ACHN (cell line): Measurements from ENCODE around the gene C2orf66.
A peak's percentile ranks its signal among the peaks of the same experiment; 100 is the strongest.

ENCODE experiments used
- DNase-seq: peaks from one replicate; pipeline ENCODE4 v3.0.0-alpha.2; 2015
- in situ Hi-C: cut with HindIII; loops from 2 replicates; pipeline ENCODE4 v1.10.0; 2017; ENCODE audit warnings: low sequenced_read_pairs, low pct_ligation_motif_present, low pct_unique_long_range_greater_than_20kb

Gene C2orf66

GRCh38 chr2:196792865-196793264 is 16.3 kb downstream of the C2orf66 start:
- DNase-seq, result no peak
- in situ Hi-C loops, result no loop called here

DNA sequence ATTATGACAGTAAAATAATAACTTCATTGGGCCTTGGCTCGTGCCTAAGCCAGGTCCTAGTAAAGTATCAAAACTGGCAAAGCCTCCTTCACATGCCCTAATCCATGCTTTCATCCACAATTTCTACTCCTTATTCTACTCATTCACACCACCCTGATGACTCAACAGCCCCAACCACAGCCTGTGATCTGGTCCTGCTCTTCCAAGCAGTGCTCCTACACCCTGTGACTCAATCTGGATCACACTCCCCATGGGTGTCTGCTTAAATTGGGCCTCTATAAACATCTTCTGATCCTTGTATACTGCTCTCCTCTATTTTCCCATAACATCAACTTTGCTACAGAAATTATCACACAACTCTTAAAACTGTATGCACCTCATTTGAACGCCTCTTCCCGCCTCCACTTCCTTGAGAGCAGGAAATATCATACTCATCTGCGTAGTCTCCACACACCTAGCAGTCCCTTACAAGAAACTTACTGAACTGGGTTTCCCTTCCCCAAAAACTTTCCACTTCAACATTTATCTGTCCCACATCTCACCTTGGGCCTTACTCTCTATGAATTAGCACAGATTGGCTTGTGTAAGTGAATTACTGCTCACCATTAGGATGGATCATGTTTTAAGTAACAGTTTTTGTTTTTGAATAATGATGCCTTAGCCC is 25.6 kb downstream of the C2orf66 start:
- in situ Hi-C loops, result no loop called here
- peak; percentile 55 for DNase-seq

DNA sequence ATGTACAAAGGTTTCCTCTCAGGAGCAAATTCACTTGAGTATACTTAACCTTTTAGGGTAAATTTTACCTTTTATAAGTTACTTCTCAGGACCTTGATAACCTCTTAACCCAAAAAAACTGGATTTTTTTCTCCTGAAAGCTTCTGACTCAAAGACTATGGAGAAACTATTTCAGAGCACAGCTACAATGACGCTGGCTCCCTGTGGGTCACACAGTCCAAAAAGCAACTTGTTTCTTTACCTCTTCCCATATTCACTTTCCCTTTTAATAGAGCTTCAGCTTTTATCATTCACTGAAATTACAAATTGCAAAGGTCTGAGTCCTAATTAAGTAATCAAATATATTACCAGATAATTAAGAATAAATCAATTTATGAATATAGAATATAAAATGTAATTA is 42.1 kb downstream of the C2orf66 start:
- in situ Hi-C loops, result no loop called here
- DNase-seq, result no peak

DNA sequence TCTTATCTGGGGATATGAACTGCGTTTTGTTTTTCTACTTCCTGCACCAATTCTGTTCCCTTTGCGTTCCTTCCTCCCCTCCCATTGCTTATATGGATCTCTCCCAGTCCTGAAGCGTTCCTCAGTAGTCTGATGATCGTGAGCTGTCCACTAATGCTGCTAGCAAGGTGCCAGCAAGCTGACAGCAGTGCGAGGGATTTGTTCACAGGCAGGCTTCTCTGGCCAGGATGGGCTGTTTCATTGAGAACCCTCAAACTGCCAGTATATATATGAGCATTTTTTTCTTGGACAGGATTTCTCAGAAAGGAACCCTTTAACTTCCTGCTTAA is 49.8 kb downstream of the C2orf66 start:
- in situ Hi-C loops, result no loop called here

GRCh38 chr2:196758474-196759377 is 50.4 kb downstream of the C2orf66 start:
- peak; percentile 35 for DNase-seq
- in situ Hi-C loops, result no loop called here

More for the DNA sequence above, 49.8 kb downstream of the C2orf66 start:
- DNase-seq, result no peak
